Spinal cord (tissue), 10 donors: ENCODE measurements around the gene ADIRF. TPM values are rescaled to one million over a fixed set of nuclear protein-coding genes. Genes with fewer than 3 reads are reported as not detected.

ENCODE experiments used
- DNase-seq, 6 donors: peaks; one replicate each; pipeline versions ENCODE4 v3.0.0 to v3.0.0-alpha.2; 2013 to 2015; ENCODE audit warnings: low spot score in 6 of 6, low read depth in 4 of 6
- H3K27ac ChIP-seq: one replicate; pipeline ENCODE4 v1.5.1; 2013; ENCODE audit warnings: low read depth, low read length, control low read depth
- H3K27me3 ChIP-seq: one replicate; pipeline ENCODE4 v1.6.1; 2013; ENCODE audit warnings: low read length; ENCODE audit not compliant: control insufficient read depth, insufficient read depth
- H3K36me3 ChIP-seq: one replicate; pipeline ENCODE4 v1.6.1; 2013; ENCODE audit warnings: low read length; ENCODE audit not compliant: control insufficient read depth, insufficient read depth
- H3K4me1 ChIP-seq: one replicate; pipeline ENCODE4 v1.6.1; 2013; ENCODE audit warnings: low read length; ENCODE audit not compliant: control insufficient read depth, insufficient read depth
- H3K4me3 ChIP-seq: one replicate; pipeline ENCODE4 v1.5.1; 2013; ENCODE audit warnings: low read depth, low read length, control low read depth
- H3K9me3 ChIP-seq: one replicate; pipeline ENCODE4 v1.6.1; 2013; ENCODE audit warnings: low read length; ENCODE audit not compliant: control insufficient read depth, insufficient read depth
- WGBS: methylation state at CpG from one replicate; pipeline ENCODE4 v1.1.5; 2013; ENCODE audit warnings: missing lambda C conversion rate; ENCODE audit not compliant: insufficient coverage; 5-methylcytosine and 5-hydroxymethylcytosine counted together
- polyA plus RNA-seq, 2 donors: library from polyadenylated mRNA; unstranded; fragments of 120-200 nt; gene quantifications; one replicate each; pipeline ENCODE4 v1.2.1, GENCODE V29; 2013; ENCODE audit not compliant: insufficient read length in 2 of 2
- total RNA-seq, 2 donors: library from RNA; depleted of rRNA in 1 of 2; stranded (reverse); fragments of 120-200 nt in 1 of 2; fragments of >200 nt in 1 of 2; gene quantifications; one replicate each; pipeline versions ENCODE4 v1.2.3 to v1.2.4, GENCODE V29; 2013 to 2014
- donor health status: healthy.

ADIRF gene
- total and polyA plus RNA-seq, 4 donors = 23.9 to 63.9 (median 33.6) TPM

DNA sequence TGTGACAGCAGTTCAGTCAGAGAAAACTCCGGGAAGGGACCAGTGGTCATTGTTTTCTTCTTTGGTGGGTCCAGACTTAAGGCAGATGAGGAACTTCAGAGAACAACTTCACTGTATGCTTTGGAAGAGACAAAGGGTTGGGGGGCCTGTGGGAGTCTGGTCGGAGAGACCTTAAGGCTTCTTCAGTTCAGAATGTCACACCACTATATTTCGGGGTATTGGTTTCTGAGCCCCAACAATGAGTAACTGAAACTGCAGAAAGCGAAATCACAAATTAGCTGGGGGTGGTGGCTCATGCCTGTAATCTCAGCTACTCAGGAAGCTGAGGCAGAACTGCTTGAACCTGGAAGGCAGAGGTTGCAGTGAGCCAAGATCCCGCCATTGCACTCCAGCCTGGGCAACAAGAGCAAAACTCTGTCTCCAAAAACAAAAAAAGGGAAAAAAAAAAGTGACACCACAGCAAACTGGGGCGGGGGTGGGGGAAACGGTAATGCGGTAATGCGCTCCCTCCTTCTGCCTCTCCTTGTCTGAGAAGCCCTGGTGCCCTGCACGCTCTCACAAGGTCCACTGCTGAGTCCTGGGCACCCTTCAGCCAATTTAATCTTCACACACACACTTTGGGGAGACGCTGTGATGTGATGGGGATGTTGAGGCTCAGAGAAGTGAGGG, 2.2 kb upstream of the ADIRF start:
- H3K9me3 ChIP-seq = no peaks in the 10 kb centered on the region

DNA sequence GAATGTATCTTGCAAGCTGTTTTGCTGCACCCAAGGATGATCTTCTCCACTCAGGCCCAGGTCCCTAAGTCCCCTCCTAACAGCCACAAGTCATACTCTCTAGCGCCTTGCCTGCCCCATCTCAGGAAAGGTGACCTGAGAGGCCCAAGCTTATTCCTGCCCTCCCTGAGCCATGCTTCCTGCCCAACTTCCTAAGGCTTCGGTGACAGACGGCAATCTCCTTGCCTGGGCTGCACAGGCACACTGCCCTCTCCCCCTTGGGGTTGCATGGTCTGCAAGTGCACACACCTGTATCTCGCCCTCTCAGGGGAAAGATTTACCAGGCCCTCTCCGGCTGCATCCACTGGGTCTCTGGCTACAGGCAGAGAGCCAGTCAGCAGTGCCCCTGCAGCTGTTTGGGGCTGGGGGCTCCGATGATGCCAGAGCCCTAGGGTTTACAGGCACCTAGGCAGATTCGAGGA, 771 bp upstream of the ADIRF start:
- Histone ChIP-seq H3K36me3 (peaks cover 7% of the 10 kb centered on the region), H3K4me3 (no peak overlapping the region), H3K9me3 (no peaks in the 10 kb centered on the region), H3K4me1 (peaks cover 73% of the 10 kb centered on the region), H3K27me3 (peaks cover 22% of the 10 kb centered on the region), H3K27ac (no peak overlapping the region)
- no peak for DNase-seq
- WGBS = 84% methylated on average over 7 of the region's 7 CpGs

More for the DNA sequence above, 2.2 kb upstream of the ADIRF start:
- Histone ChIP-seq H3K27ac (peak overlapping the region; percentile 57), H3K27me3 (peaks cover 20% of the 10 kb centered on the region), H3K36me3 (peaks cover 7% of the 10 kb centered on the region), H3K4me3 (no peak overlapping the region), H3K4me1 (peaks cover 63% of the 10 kb centered on the region)
- DNase-seq = no peak
- 84% methylated on average over 2 of the region's 11 CpGs for WGBS

DNA sequence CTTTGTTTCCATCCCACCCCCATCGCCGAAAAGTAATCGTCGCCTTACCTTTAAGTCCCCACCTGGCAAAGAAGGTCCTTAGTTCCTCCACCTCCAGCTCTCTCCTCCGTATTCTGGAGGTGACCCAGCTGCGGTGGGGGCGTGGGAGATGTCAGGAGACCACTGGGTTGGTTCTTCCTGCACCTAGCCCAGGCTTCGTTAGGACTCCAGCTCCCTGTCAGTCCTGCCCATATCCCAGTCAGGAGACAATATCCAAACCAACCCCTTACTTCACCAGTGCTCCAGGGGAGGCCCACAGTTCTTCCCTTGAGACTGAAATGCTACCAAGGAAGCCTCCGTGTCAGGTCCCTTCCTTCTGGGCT, 693 bp downstream of the ADIRF start:
- Histone ChIP-seq H3K27ac (peak overlapping the region; percentile 59), H3K4me3 (no peak overlapping the region), H3K27me3 (peaks cover 22% of the 10 kb centered on the region), H3K9me3 (no peaks in the 10 kb centered on the region), H3K36me3 (peaks cover 4% of the 10 kb centered on the region), H3K4me1 (peaks cover 70% of the 10 kb centered on the region)
- WGBS = 69% methylated on average over 9 of the region's 9 CpGs
- no peak for DNase-seq

DNA sequence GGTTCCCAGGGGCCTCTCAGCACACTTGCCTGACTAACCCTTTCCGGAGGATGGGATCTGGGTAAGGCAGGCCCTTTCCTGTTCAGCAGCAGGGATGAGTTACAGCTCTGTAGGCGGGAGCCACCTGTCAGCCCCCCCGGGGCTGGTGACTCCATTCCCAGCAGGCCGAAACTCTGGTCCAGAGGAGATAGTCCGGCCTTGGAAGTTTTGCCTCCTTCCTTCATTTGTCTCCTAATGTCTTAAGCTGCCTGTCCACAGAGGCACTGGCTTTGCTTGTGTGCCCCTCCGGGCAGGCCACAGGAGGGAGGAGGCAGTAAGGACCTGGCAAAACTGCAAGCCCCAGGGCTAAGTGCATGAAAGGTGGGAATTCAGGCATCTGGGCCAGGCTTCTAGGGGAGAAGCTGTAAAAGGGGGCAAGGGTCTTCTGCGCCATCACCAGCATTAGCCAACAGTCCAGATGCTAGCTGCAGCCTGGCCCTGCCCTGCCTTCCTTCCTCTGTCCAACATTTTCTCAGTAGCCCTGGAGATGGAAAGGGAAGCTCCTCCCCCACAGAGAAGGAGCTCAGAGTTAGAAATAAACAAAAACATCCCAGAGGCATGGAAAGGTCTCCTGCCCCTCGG, 1.2 kb downstream of the ADIRF start:
- Histone ChIP-seq H3K4me3 (peak overlapping the region; percentile 61), H3K9me3 (no peaks in the 10 kb centered on the region), H3K4me1 (peaks cover 65% of the 10 kb centered on the region), H3K36me3 (peaks cover 2% of the 10 kb centered on the region), H3K27ac (peak overlapping the region; percentile 59), H3K27me3 (peaks cover 22% of the 10 kb centered on the region)
- WGBS = 64% methylated on average over 5 of the region's 8 CpGs
- peak in 1 of 6 donors; percentile 60 for DNase-seq

DNA sequence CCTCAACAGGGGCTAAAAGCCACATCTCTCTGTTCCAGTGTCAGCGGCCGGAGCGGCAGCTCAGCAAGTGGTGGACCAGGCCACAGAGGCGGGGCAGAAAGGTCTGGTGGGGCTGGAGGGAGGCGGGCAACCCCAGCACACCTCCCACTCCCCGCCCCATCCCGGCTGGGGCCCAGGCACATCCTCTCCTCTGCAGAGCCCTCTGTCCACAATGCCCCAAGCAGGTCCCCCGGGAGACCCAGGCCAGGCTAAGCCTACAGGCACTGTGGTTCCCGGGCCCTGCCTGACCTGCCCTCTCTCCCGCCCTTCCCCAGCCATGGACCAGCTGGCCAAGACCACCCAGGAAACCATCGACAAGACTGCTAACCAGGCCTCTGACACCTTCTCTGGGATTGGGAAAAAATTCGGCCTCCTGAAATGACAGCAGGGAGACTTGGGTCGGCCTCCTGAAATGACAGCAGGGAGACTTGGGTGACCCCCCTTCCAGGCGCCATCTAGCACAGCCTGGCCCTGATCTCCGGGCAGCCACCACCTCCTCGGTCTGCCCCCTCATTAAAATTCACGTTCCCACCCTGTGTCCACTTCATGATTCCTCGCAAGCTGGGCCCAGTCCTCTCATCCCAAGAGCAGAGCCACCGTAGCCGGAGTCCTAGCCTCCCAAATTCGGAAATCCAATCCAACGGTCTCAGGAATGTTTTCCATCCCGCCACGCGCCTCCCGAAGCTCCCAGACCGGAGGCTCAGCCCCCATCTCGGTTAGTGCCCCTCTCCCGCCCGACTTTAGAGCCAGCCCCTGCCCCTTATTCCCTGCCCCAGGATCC, 2.1 kb downstream of the ADIRF start:
- Histone ChIP-seq H3K36me3 (no peaks in the 10 kb centered on the region), H3K4me1 (peaks cover 61% of the 10 kb centered on the region), H3K9me3 (no peaks in the 10 kb centered on the region), H3K4me3 (peak overlapping the region; percentile 61), H3K27ac (peak overlapping the region; percentile 59), H3K27me3 (peaks cover 22% of the 10 kb centered on the region)
- no peak for DNase-seq
- 18% methylated on average over 24 of the region's 30 CpGs for WGBS

DNA sequence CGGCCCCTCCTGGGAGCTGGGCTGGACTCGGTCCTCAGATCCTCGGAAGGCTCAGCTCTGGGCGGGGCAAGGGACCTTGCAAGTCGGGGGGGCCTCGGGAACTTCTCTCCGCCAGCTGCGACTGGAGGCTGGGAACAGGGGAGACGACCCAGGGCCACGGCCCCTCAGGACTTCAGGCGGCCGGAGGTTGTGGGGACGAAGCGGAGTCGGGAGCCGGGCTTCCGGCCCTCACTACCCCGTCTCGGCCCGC, 2.6 kb downstream of the ADIRF start:
- H3K4me1 ChIP-seq = peaks cover 61% of the 10 kb centered on the region

DNA sequence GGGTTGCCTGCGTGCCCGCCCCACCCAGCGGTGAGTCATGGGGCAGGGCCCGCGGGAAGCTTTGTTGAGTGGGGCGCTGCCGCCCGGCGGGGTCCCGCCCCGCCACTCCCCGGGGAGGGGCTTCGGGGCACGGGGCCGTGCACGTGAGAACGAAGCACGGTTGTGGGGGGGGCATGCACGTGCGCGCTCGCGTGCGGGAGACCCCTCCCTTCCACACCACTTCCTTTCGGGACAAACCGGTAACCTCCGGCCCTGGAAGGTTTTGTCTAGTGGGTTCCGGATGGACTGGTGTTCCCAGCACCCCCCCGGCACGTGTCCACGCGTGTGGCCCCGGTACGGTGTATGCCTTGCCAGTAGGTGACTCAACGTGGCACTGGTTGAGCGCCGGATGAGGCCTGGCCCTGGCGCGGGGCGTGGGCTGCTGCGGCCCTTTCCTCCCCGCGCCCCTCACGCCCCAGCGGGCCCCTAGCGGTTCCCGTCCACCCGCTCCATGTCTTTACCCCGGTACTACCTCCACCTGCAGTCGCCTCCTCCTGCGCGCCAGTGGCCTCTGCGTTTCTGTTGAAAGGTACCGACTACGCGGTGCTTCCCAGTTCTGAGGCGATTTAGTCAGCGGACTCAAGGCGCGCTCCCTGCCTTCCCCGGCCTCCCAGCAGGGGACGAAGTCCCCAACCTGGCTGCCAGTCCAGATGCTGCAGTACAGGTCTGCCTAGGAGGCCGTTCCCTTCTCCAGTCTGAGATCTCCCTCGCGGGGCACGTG, 3.1 kb downstream of the ADIRF start:
- Histone ChIP-seq H3K27ac (peak overlapping the region; percentile 59), H3K4me1 (peaks cover 57% of the 10 kb centered on the region), H3K27me3 (peaks cover 22% of the 10 kb centered on the region), H3K4me3 (peak overlapping the region; percentile 61), H3K36me3 (no peaks in the 10 kb centered on the region), H3K9me3 (no peaks in the 10 kb centered on the region)
- WGBS = 6% methylated on average over 51 of the region's 66 CpGs
- peak in 2 of 6 donors; percentile 74 to 89 for DNase-seq

More for the DNA sequence above, 2.6 kb downstream of the ADIRF start:
- DNase-seq = no peak
- Histone ChIP-seq H3K27ac (peak overlapping the region; percentile 59), H3K9me3 (no peaks in the 10 kb centered on the region), H3K4me3 (peak overlapping the region; percentile 61), H3K27me3 (peaks cover 22% of the 10 kb centered on the region), H3K36me3 (no peaks in the 10 kb centered on the region)
- under 1% methylated on average over 20 of the region's 20 CpGs for WGBS

DNA sequence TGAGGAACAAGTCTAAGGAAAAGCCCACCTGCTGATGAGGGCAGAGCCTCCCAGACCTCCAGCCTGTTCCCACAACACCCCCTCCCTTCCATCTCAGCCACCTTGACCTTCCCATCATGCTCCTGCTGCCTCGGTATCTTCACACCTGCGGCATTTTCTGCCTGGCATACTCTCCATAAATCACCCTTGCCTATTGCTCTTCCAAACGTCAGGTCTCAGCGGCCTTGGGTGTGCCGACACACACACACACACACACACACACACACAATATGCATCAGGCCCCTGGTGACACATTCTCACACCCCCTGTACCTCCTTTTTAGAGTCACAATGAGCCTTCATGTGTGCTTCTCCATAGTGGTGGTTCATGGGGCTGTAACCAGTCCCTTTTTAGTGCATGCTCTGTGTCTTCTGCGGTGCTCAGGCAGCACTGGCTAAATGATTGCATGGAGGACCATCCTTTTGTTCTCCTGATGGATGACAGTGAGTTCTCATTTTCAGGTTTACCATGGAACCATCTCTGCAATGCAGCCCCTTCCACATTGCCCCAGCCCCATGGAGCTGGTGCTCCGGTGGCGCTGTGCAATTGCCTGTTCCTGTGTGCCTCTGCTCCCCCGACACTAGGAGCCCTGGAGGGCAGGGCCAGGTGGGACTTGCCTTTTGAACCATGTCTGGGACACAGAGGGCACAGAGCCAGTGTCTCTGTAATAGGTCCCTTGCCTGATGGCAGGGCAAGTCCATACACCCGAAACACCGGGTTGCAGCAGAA, 4.5 kb downstream of the ADIRF start:
- Histone ChIP-seq H3K4me3 (no peak overlapping the region), H3K27me3 (peaks cover 18% of the 10 kb centered on the region), H3K9me3 (no peaks in the 10 kb centered on the region), H3K27ac (no peak overlapping the region), H3K4me1 (peaks cover 43% of the 10 kb centered on the region), H3K36me3 (no peaks in the 10 kb centered on the region)
- no peak for DNase-seq
- WGBS = 89% methylated on average over 9 of the region's 11 CpGs

DNA sequence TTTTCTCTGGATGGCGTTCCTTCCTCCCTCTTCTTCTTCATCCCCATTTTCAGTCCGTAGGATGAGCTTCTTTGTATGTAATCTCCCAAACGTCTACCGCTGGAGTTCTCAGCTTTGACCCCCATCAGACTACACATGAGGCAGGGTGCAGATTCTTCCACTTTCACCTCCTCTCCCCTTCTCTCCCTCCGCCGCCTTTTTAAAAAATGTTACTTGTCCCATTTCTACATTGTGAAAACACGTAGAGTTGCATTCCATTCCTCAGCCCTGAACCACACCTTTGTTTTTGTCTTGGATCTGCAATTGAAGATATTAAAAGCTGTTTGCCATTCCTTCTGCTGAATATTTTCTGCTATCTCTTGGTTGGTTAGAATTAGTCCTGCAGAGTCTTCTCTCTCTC, 6.2 kb downstream of the ADIRF start:
- no peaks in the 10 kb centered on the region for H3K9me3 ChIP-seq
- no peak overlapping the region for H3K27ac ChIP-seq
- WGBS = 80% methylated on average over 4 of the region's 7 CpGs
- no peaks in the 10 kb centered on the region for H3K36me3 ChIP-seq
- DNase-seq = no peak
- H3K27me3 ChIP-seq = peaks cover 7% of the 10 kb centered on the region
- no peak overlapping the region for H3K4me3 ChIP-seq
- peaks cover 27% of the 10 kb centered on the region for H3K4me1 ChIP-seq
